Skin of body (tissue), 2 donors: ENCODE measurements around the gene NPAS2. TPM values are rescaled to one million over a fixed set of nuclear protein-coding genes. Genes with fewer than 3 reads are reported as not detected.

ENCODE experiments used
- DNase-seq: peaks from one replicate; lab custom pipeline; 2025; lab: John Stamatoyannopoulos, UW
- total RNA-seq: library from RNA; depleted of rRNA; stranded (reverse); fragments of >200 nt; gene quantifications from one replicate; pipeline ENCODE4 v1.2.3, GENCODE V29; 2014

NPAS2 gene
- total RNA-seq, 1 donor from 2014 or later, result 6.3 TPM

- no peak for DNase-seq
Observed at GRCh38 chr2:100821255-100821910, 1.4 kb downstream of the NPAS2 start.

- DNase-seq, result no peak
Observed at GRCh38 chr2:100821911-100822265, 1.9 kb downstream of the NPAS2 start.

GRCh38 chr2:100822587-100823248, 2.8 kb downstream of the NPAS2 start:
- DNase-seq, result no peak

- no peak for DNase-seq
Observed at GRCh38 chr2:100823665-100824438, 3.9 kb downstream of the NPAS2 start.

- no peak for DNase-seq
Observed at GRCh38 chr2:100824842-100825241, 4.9 kb downstream of the NPAS2 start.

- no peak for DNase-seq
Observed at GRCh38 chr2:100826494-100826893, 6.6 kb downstream of the NPAS2 start.

- no peak for DNase-seq
Observed at GRCh38 chr2:100831158-100831750, 11.3 kb downstream of the NPAS2 start.

GRCh38 chr2:100831831-100832230, 11.9 kb downstream of the NPAS2 start:
- DNase-seq, result no peak

- DNase-seq, result no peak
Observed at GRCh38 chr2:100832885-100833284, 12.9 kb downstream of the NPAS2 start.

- no peak for DNase-seq
Observed at GRCh38 chr2:100833331-100833730, 13.4 kb downstream of the NPAS2 start.

- no peak for DNase-seq
Observed at GRCh38 chr2:100834221-100834620, 14.3 kb downstream of the NPAS2 start.

- no peak for DNase-seq
Observed at GRCh38 chr2:100835006-100835659, 15.2 kb downstream of the NPAS2 start.

GRCh38 chr2:100840519-100840918, 20.6 kb downstream of the NPAS2 start:
- no peak for DNase-seq

- DNase-seq, result no peak
Observed at GRCh38 chr2:100842241-100842922, 22.4 kb downstream of the NPAS2 start.

- DNase-seq, result no peak
Observed at GRCh38 chr2:100844514-100844913, 24.6 kb downstream of the NPAS2 start.

- DNase-seq, result no peak
Observed at GRCh38 chr2:100845141-100845991, 25.4 kb downstream of the NPAS2 start.

- DNase-seq, result no peak
Observed at GRCh38 chr2:100846716-100847115, 26.8 kb downstream of the NPAS2 start.

GRCh38 chr2:100852447-100852846, 32.5 kb downstream of the NPAS2 start:
- DNase-seq, result no peak

- no peak for DNase-seq
Observed at GRCh38 chr2:100852999-100853908, 33.3 kb downstream of the NPAS2 start.
